Peyer's patch (tissue), 4 donors: Measurements from ENCODE around the gene SLAIN2. TPM values are rescaled to one million over a fixed set of nuclear protein-coding genes. Genes with fewer than 3 reads are reported as not detected.

Source experiments
- DNase-seq, 3 donors: peaks; one replicate each; pipeline ENCODE4 v3.0.0-alpha.2; 2017 to 2019
- H3K27ac ChIP-seq, 4 donors: fragments of 200-600 bp; sonication (generic); one replicate each; pipeline ENCODE4 v1.5.1; 2016 to 2019
- H3K27me3 ChIP-seq, 2 donors: fragments of 200-600 bp; sonication (generic); one replicate each; pipeline ENCODE4 v1.5.1; 2019
- H3K36me3 ChIP-seq, 3 donors: fragments of 200-600 bp; sonication (generic); one replicate each; pipeline ENCODE4 v1.5.1; 2016 to 2019
- H3K4me1 ChIP-seq, 4 donors: fragments of 200-600 bp; sonication (generic); one replicate each; pipeline ENCODE4 v1.5.1; 2016 to 2019
- H3K4me3 ChIP-seq, 4 donors: fragments of 200-600 bp; sonication (generic); 1 replicate in 3 of 4; 2 replicates in 1 of 4; pipeline ENCODE4 v1.5.1; 2016 to 2019; ENCODE audit warnings: mild to moderate bottlenecking in 1 of 4
- H3K9me3 ChIP-seq, 4 donors: fragments of 200-600 bp; sonication (generic); one replicate each; pipeline ENCODE4 v1.5.1; 2016 to 2019; ENCODE audit warnings: mild to moderate bottlenecking in 1 of 4
- POLR2A ChIP-seq, 2 donors: fragments of 450-650 bp; IDR thresholded peaks; one replicate each; pipeline ENCODE4 v1.5.1; 2017; ENCODE audit warnings: antibody characterized with exemption in 2 of 2, mild to moderate bottlenecking in 2 of 2, moderate library complexity in 2 of 2
- total RNA-seq, 4 donors: library from RNA; depleted of rRNA; stranded (reverse); fragments of >200 nt; gene quantifications; one replicate each; pipeline ENCODE4 v1.1.0, GENCODE V29; 2016
- TF ChIP-seq, protein P1 (sequence below), 6 experiments: fragments of 450-650 bp in 4 of 6; fragments of 200-600 bp in 2 of 6; sonication (generic) in 1 of 6; IDR thresholded peaks; one replicate each; pipeline ENCODE4 v1.5.1; 2017 to 2019; ENCODE audit warnings: antibody characterized with exemption in 6 of 6, mild to moderate bottlenecking in 3 of 6, moderate library complexity in 1 of 6

Gene SLAIN2
- total RNA-seq, 4 donors from 2014 or later: 19.1 to 40.9 (median 22.4) TPM

DNA sequence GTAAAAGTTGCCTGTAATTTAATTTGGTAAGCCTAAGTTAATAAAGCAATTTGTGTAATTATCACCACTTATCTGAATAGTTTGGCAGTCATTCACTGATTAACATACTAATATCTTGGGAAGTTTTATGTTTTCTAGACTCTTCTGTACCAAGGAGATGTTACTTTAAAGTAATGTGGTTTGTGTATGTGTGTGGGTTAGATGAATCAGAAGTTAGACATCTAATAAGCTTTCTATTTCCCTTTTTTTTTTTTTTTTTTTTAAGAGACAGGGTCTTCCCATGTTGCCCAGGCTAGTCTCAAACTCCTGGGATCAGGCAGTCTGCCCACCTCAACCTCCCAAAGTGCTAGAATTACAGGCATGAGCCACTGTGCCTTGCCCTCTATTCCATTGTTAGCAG is 5.3 kb downstream of the SLAIN2 start:
- Histone ChIP-seq H3K36me3 (no peaks in the 10 kb centered on the region), H3K4me3 (no peak overlapping the region), H3K27ac (no peak overlapping the region), H3K4me1 (peaks cover 0 to 31% (median 0%) of the 10 kb centered on the region in 4 donors), H3K9me3 (no peaks in the 10 kb centered on the region), H3K27me3 (no peaks in the 10 kb centered on the region)
- TF ChIP-seq, protein P1, sequence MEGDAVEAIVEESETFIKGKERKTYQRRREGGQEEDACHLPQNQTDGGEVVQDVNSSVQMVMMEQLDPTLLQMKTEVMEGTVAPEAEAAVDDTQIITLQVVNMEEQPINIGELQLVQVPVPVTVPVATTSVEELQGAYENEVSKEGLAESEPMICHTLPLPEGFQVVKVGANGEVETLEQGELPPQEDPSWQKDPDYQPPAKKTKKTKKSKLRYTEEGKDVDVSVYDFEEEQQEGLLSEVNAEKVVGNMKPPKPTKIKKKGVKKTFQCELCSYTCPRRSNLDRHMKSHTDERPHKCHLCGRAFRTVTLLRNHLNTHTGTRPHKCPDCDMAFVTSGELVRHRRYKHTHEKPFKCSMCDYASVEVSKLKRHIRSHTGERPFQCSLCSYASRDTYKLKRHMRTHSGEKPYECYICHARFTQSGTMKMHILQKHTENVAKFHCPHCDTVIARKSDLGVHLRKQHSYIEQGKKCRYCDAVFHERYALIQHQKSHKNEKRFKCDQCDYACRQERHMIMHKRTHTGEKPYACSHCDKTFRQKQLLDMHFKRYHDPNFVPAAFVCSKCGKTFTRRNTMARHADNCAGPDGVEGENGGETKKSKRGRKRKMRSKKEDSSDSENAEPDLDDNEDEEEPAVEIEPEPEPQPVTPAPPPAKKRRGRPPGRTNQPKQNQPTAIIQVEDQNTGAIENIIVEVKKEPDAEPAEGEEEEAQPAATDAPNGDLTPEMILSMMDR (IDR thresholded peaks at IDR 0.05): no peak
- TF ChIP-seq POLR2A (IDR thresholded peaks at IDR 0.05): no peak
- no peak for DNase-seq

- TF ChIP-seq, protein P1 (IDR thresholded peaks at IDR 0.05): no peak
- no peak for TF ChIP-seq POLR2A (IDR thresholded peaks at IDR 0.05)
- Histone ChIP-seq H3K9me3 (no peaks in the 10 kb centered on the region), H3K36me3 (no peaks in the 10 kb centered on the region), H3K27ac (no peak overlapping the region), H3K4me1 (peaks cover 0 to 31% (median 0%) of the 10 kb centered on the region in 4 donors), H3K4me3 (no peak overlapping the region), H3K27me3 (no peaks in the 10 kb centered on the region)
- no peak for DNase-seq
Observed at GRCh38 chr4:48347282-48347921, 6.1 kb downstream of the SLAIN2 start.

DNA sequence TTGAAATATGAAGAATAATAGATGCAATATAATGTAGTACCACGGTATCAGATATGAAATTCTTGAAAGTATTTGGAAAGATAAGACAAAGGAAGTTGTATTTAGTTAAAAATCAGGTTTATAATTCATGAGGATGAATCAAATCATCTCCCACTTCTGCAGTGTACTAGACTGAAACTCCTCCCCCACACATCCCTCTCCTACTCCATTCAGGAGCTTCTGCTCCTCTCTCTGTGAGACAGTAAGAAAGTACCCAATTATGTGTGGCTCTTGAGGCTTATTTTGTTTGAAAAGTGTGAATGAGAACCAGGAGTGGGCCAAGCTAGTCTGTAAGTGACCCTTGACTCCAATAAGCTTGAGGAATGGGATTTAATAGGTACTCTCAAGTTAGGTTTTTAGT is 9.5 kb downstream of the SLAIN2 start:
- no peak overlapping the region for H3K4me3 ChIP-seq
- H3K27ac ChIP-seq: no peak overlapping the region
- no peaks in the 10 kb centered on the region for H3K27me3 ChIP-seq
- H3K4me1 ChIP-seq: peaks cover 0 to 8% (median 0%) of the 10 kb centered on the region in 4 donors
- TF ChIP-seq POLR2A (IDR thresholded peaks at IDR 0.05): no peak
- TF ChIP-seq, protein P1 (IDR thresholded peaks at IDR 0.05): no peak
- no peaks in the 10 kb centered on the region for H3K9me3 ChIP-seq
- no peaks in the 10 kb centered on the region for H3K36me3 ChIP-seq
- DNase-seq: no peak

- H3K27me3 ChIP-seq: no peaks in the 10 kb centered on the region
- H3K4me1 ChIP-seq: peaks cover 0 to 8% (median 0%) of the 10 kb centered on the region in 4 donors
- no peak for DNase-seq
- H3K27ac ChIP-seq: no peak overlapping the region
- TF ChIP-seq POLR2A (IDR thresholded peaks at IDR 0.05): no peak
- TF ChIP-seq, protein P1 (IDR thresholded peaks at IDR 0.05): no peak
- no peaks in the 10 kb centered on the region for H3K9me3 ChIP-seq
- no peaks in the 10 kb centered on the region for H3K36me3 ChIP-seq
- no peak overlapping the region for H3K4me3 ChIP-seq
Observed at GRCh38 chr4:48352793-48353192, 11.5 kb downstream of the SLAIN2 start.

- Histone ChIP-seq H3K27me3 (no peaks in the 10 kb centered on the region), H3K27ac (no peak overlapping the region), H3K4me1 (peaks cover 0 to 7% (median 0%) of the 10 kb centered on the region in 4 donors), H3K36me3 (no peaks in the 10 kb centered on the region), H3K9me3 (no peaks in the 10 kb centered on the region), H3K4me3 (no peak overlapping the region)
- DNase-seq: no peak
- TF ChIP-seq POLR2A (IDR thresholded peaks at IDR 0.05): no peak
- TF ChIP-seq, protein P1 (IDR thresholded peaks at IDR 0.05): no peak
Observed at GRCh38 chr4:48356355-48356754, 15.0 kb downstream of the SLAIN2 start.
